GM12878 (cell line): ENCODE results near the gene PLIN3. TPM values are rescaled to one million over a fixed set of nuclear protein-coding genes. Genes with fewer than 3 reads are reported as not detected.

Experiments used
- ATAC-seq: fragments of 200-7000 bp; cut with Tn5 transposase; 3 replicates; pipeline ENCODE4 v1.9.1; 2020; ENCODE audit warnings: mild to moderate bottlenecking, moderate library complexity
- BruUV-seq: library from RNA; stranded (reverse); fragments of 400-500 nt; replicated peaks from 2 replicates; lab custom pipeline; 2021; lab: Mats Ljungman, UMichigan
- CTCF ChIA-PET: fragments of 300-600 bp; sonication (Branson Sonifier 250); formaldehyde crosslinking; extraction: SDS; loops from one replicate; lab custom pipeline; 2021; ENCODE audit warnings: inconsistent platforms; lab: Yijun Ruan, JAX
- POLR2A ChIA-PET: fragments of 350-600 bp; formaldehyde crosslinking; extraction: SDS; loops from one replicate; lab custom pipeline; 2021; ENCODE audit warnings: inconsistent platforms; lab: Charles Lee
- RAD21 ChIA-PET: fragments of 300-600 bp; sonication (Branson Sonifier 250); formaldehyde crosslinking; loops from one replicate; lab custom pipeline; 2023; ENCODE audit warnings: antibody characterized with exemption; ENCODE audit not compliant: unreplicated experiment; lab: Charles Lee
- SMC1A ChIA-PET: fragments of 300-600 bp; sonication (Branson Sonifier 250); formaldehyde crosslinking; loops from one replicate; lab custom pipeline; 2023; ENCODE audit not compliant: unreplicated experiment, uncharacterized antibody; lab: Charles Lee
- DNase-seq: peaks from one replicate; pipeline ENCODE4 v3.0.0-alpha.2; 2011; ENCODE audit warnings: low read depth, low spot score
- FAIRE-seq: peaks from 3 replicates; lab custom pipeline; 2011; peaks lifted over from hg19 to GRCh38; lab: Jason Lieb, UNC
- H2AFZ ChIP-seq: 2 replicates; pipeline ENCODE4 v1.6.0; 2011; ENCODE audit warnings: low read depth, low read length, control low read depth; ENCODE audit not compliant: control insufficient read depth
- H3K27ac ChIP-seq: 2 replicates; pipeline ENCODE4 v1.5.1; 2011; ENCODE audit warnings: control low read depth; ENCODE audit not compliant: control insufficient read depth, insufficient read depth
- H3K27me3 ChIP-seq, 2 experiments: replicated peaks in 1 of 2; 2 replicates each; pipeline versions ENCODE4 v1.6.0 to v1.6.1; 2011; ENCODE audit warnings: low read length in 1 of 2; ENCODE audit not compliant: control insufficient read depth in 2 of 2, insufficient read depth in 2 of 2
- H3K36me3 ChIP-seq, 2 experiments: 2 replicates each; pipeline ENCODE4 v1.5.1; 2011; ENCODE audit warnings: low read length in 1 of 2; ENCODE audit not compliant: control insufficient read depth in 2 of 2, insufficient read depth in 2 of 2
- H3K4me1 ChIP-seq: 2 replicates; pipeline ENCODE4 v1.6.1; 2011; ENCODE audit warnings: mild to moderate bottlenecking, low read length, moderate library complexity, mixed read lengths; ENCODE audit not compliant: control insufficient read depth, insufficient read depth
- H3K4me2 ChIP-seq: 2 replicates; pipeline ENCODE4 v1.6.0; 2011; ENCODE audit warnings: control low read depth; ENCODE audit not compliant: control insufficient read depth, insufficient read depth
- H3K4me3 ChIP-seq: fragments of 200-600 bp; sonication (generic); 2 replicates; pipeline ENCODE4 v1.5.1; 2016
- H3K79me2 ChIP-seq: 2 replicates; pipeline ENCODE4 v1.6.0; 2011; ENCODE audit warnings: low read length; ENCODE audit not compliant: control insufficient read depth, insufficient read depth
- H3K9ac ChIP-seq: 2 replicates; pipeline ENCODE4 v1.8.0; 2011; ENCODE audit warnings: low read length, control low read depth, mixed read lengths; ENCODE audit not compliant: control insufficient read depth, insufficient read depth
- H3K9me3 ChIP-seq: replicated peaks from 3 replicates; pipeline ENCODE4 v1.5.1; 2011; ENCODE audit warnings: mild to moderate bottlenecking, low read length; ENCODE audit not compliant: control insufficient read depth, insufficient read depth
- H4K20me1 ChIP-seq: 2 replicates; pipeline ENCODE4 v1.6.0; 2011; ENCODE audit not compliant: control insufficient read depth, insufficient read depth
- BACH1 ChIP-seq: fragments of 450-650 bp; IDR thresholded peaks from 2 replicates; pipeline ENCODE4 v1.6.1; 2017; ENCODE audit warnings: mild to moderate bottlenecking, borderline replicate concordance
- CREM ChIP-seq: IDR thresholded peaks from 2 replicates; pipeline ENCODE4 v1.6.1; 2014; ENCODE audit warnings: antibody characterized with exemption, low read depth
- EED ChIP-seq: sonication (generic); IDR thresholded peaks from 2 replicates; pipeline ENCODE4 v1.6.1; 2016; ENCODE audit warnings: antibody characterized with exemption, low read depth
- NR2C1 ChIP-seq: fragments of 450-650 bp; IDR thresholded peaks from 2 replicates; pipeline ENCODE4 v1.6.1; 2017; ENCODE audit warnings: antibody characterized with exemption, mild to moderate bottlenecking, moderate library complexity
- POLR2A ChIP-seq: IDR thresholded peaks from 2 replicates; pipeline ENCODE4 v1.6.1; 2011; ENCODE audit warnings: low read depth, mild to moderate bottlenecking, low read length
- STAT1 ChIP-seq: fragments of 450-650 bp; conservative IDR thresholded peaks from 2 replicates; pipeline ENCODE4 v1.6.1; 2014; ENCODE audit warnings: antibody characterized with exemption, mild to moderate bottlenecking
- TARDBP ChIP-seq: IDR thresholded peaks from 2 replicates; pipeline ENCODE4 v1.6.1; 2016; ENCODE audit warnings: borderline replicate concordance
- WGBS: methylation state at CpG from one replicate; pipeline ENCODE4 v1.1.6; 2016; ENCODE audit warnings: low lambda C conversion rate; ENCODE audit not compliant: insufficient replicate concordance, insufficient coverage; ENCODE audit errors: missing lambda C conversion rate; 5-methylcytosine and 5-hydroxymethylcytosine counted together
- in situ Hi-C: fragments of 300-500 bp; cut with MboI; formaldehyde crosslinking; loops from 9 replicates; pipeline ENCODE4 v1.14.3; 2018; ENCODE audit warnings: mixed read lengths
- intact Hi-C: fragments of 100-400 bp; cut with micrococcal nuclease; formaldehyde crosslinking; loops from one replicate; pipeline ENCODE4 v1.14.2; 2022; ENCODE audit not compliant: unreplicated experiment
- polyA plus RNA-seq, 11 experiments: library from polyadenylated mRNA; depleted of rRNA in 4 of 11; unstranded in 6 of 11; stranded (reverse) in 5 of 11; fragments of >200 nt; fragmentation: Nextera tagmentation in 4 of 11; fragmentation: Illumina TruSeq in 1 of 11; extraction: Ambion mirVana in 4 of 11; extraction: Trizol in 1 of 11; gene quantifications; 1 replicate in 1 of 11; 2 replicates in 10 of 11; pipeline versions ENCODE4 v1.2.1 to v1.2.3, GENCODE V29; 2011 to 2016; ENCODE audit warnings: inconsistent platforms in 2 of 11, missing spikeins in 2 of 11, low read depth in 1 of 11
- total RNA-seq, 4 experiments: library from RNA; depleted of rRNA in 3 of 4; stranded (reverse); fragments of >200 nt in 3 of 4; fragmentation: Illumina TruSeq in 1 of 4; extraction: Trizol in 1 of 4; gene quantifications; 2 replicates each; pipeline versions ENCODE4 v1.2.1 to v1.2.3, GENCODE V29; 2013 to 2021

PLIN3 gene
- total and polyA plus RNA-seq, 10 of the 15 experiments (the other 5 are each of a cell fraction or from before 2014, with no cell fraction given) = 7.7 to 71.4 (median 66.8) TPM

- H3K4me1 ChIP-seq = no peaks in the 10 kb centered on the region
- no peak overlapping the region for H3K4me3 ChIP-seq
- H3K9ac ChIP-seq = no peak overlapping the region
- FAIRE-seq = no peak
- H3K27ac ChIP-seq = no peak overlapping the region
- 98% methylated on average over 4 of the region's 4 CpGs for WGBS
- no peak for ATAC-seq
- H3K79me2 ChIP-seq = peaks cover 22% of the 10 kb centered on the region
- no peaks in the 10 kb centered on the region for H4K20me1 ChIP-seq
- intact Hi-C loops = no loop called here
- CTCF ChIA-PET = no interaction called here
- H3K9me3 ChIP-seq = no peaks in the 10 kb centered on the region; the same call in 2 of the 3 replicates
- no peak for DNase-seq
- TF ChIP-seq NR2C1 (no peak), EED (no peak), BACH1 (no peak), CREM (no peak), TARDBP (no peak)
- TF ChIP-seq, all 136 proteins: peak for 0
- ChIA-PET SMC1A (no interaction called here), RAD21 (no interaction called here), POLR2A (interaction anchor here (0.7 kb wide), 1 partner anchor 982 kb away, joined by 3 read pairs; no protein-coding TSS in a partner anchor)
- peaks cover 5 to 21% of the 10 kb centered on the region in 2 experiments; a peak in 3 of 4 replicates for H3K36me3 ChIP-seq
- no peaks in the 10 kb centered on the region for H3K27me3 ChIP-seq
- no peak overlapping the region for H3K4me2 ChIP-seq
- BruUV-seq = no TSS peak
- H2AFZ ChIP-seq = no peak overlapping the region
- in situ Hi-C loops = no loop called here
These were observed 46.2 kb downstream of the PLIN3 start for GRCh38 chr19:4821265-4821664.

- ChIA-PET RAD21 (interaction anchor here (0.7 to 1.5 kb wide), 2 partner anchors 27 to 94 kb away, joined by 3 read pairs; no protein-coding TSS in a partner anchor), POLR2A (interaction anchor here (0.6 kb wide), 2 partner anchors 35 to 44 kb away, joined by 3 to 6 read pairs; no protein-coding TSS in a partner anchor), SMC1A (no interaction called here), CTCF (interaction anchor here (0.6 to 2.2 kb wide), 7 partner anchors 8 to 214 kb away, joined by 3 to 10 read pairs (median 4); no protein-coding TSS in a partner anchor)
- Histone ChIP-seq H3K27me3 (no peaks in the 10 kb centered on the region), H3K4me2 (no peak overlapping the region), H3K4me1 (peaks cover 11% of the 10 kb centered on the region), H3K9ac (no peak overlapping the region), H4K20me1 (no peaks in the 10 kb centered on the region), H3K27ac (no peak overlapping the region), H3K9me3 (no peaks in the 10 kb centered on the region; the same call in 2 of the 3 replicates), H2AFZ (no peak overlapping the region), H3K36me3 (peaks cover 5 to 26% of the 10 kb centered on the region in 2 experiments; a peak in 3 of 4 replicates), H3K4me3 (no peak overlapping the region), H3K79me2 (peaks cover 6% of the 10 kb centered on the region)
- DNase-seq (no peak), ATAC-seq (no peak), FAIRE-seq (no peak)
- BruUV-seq = no TSS peak
- in situ Hi-C loops (no loop called here), intact Hi-C loops (no loop called here)
- WGBS = 94% methylated on average over 28 of the region's 32 CpGs
- TF ChIP-seq POLR2A = peak; percentile 33; the same call in 1 of the 2 replicates
- no peak for TF ChIP-seq STAT1
- TF ChIP-seq, all 136 proteins: peak for 1
These were observed 49.8 kb downstream of the PLIN3 start for GRCh38 chr19:4817467-4818277.
